ENCODE data around the gene LBX1. TPM values are rescaled to one million over a fixed set of nuclear protein-coding genes. Genes with fewer than 3 reads are reported as not detected.

The LBX1 gene
- total and polyA plus RNA-seq, 7 experiments from 2014 or later = not detected

DNA sequence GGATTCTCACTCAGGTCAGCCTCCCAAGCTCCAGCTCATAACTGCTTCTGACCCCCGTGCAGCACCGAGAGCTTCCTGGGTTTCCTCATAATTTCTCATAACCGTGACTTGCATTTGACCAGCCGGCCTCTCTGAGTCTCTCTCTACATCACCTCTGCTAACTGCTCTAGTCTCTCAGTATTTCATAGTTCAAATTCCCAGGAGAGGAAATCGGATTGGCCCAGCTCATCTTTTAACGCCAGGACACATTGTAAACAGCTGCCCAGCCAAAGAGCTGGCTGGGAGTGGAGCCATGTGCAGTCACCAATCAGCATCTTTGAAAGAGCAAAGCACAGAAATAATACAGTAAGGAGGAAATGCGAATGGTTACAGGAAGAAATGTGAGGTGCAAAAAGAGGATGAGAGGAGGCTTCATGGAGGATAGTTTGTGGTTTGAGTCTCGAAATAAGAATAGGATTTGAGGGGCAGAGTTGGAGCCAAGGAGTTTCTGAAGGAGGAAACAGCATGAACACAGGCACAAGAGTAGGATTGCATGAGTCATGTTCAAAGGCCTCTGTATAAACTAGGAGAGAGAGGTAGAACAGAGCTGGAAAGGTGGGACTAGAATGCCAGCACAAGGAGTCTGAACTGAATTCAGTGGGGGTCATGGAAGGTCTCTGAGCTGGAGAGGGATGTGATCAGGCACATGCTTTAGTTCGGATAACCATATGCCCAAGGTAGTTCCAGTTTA, 15.2 kb upstream of the LBX1 start:
- Histone ChIP-seq H3K4me1 (ENCODE audit: control insufficient read depth in 2 of 2, insufficient read depth in 2 of 2, low read length in 2 of 2) (no peaks in the 10 kb centered on the region), H3K27me3 (ENCODE audit: control insufficient read depth in 2 of 2, insufficient read depth in 2 of 2, low read length in 2 of 2) (peaks cover 3 to 6% of the 10 kb centered on the region in 2 donors), H3K4me3 (ENCODE audit: low read length) (no peak overlapping the region), H3K36me3 (ENCODE audit: control insufficient read depth in 2 of 3, insufficient read depth in 3 of 3, low read length in 3 of 3) (no peaks in the 10 kb centered on the region), H3K27ac (ENCODE audit: low read depth, low read length) (no peak overlapping the region), H3K9me3 (ENCODE audit: control insufficient read depth in 2 of 3, low read length in 3 of 3) (no peaks in the 10 kb centered on the region)
- H3K36me3 Mint-ChIP-seq = no peaks in the 10 kb centered on the region
- no peak for ATAC-seq
- peaks cover 0 to 3% (median 0%) of the 10 kb centered on the region in 7 donors for H3K4me1 Mint-ChIP-seq
- no peak overlapping the region for H3K27ac Mint-ChIP-seq
- H3K4me3 Mint-ChIP-seq = no peak overlapping the region
- H3K9me3 Mint-ChIP-seq = peaks cover 0 to 6% (median 0%) of the 10 kb centered on the region in 11 donors
- intact Hi-C loops (cut with micrococcal nuclease) = no loop called here
- CTCF ChIA-PET = no interaction called here
- no peak for DNase-seq
- POLR2A ChIA-PET = no interaction called here
- peaks cover 56 to 77% (median 61%) of the 10 kb centered on the region in 5 donors for H3K27me3 Mint-ChIP-seq

DNA sequence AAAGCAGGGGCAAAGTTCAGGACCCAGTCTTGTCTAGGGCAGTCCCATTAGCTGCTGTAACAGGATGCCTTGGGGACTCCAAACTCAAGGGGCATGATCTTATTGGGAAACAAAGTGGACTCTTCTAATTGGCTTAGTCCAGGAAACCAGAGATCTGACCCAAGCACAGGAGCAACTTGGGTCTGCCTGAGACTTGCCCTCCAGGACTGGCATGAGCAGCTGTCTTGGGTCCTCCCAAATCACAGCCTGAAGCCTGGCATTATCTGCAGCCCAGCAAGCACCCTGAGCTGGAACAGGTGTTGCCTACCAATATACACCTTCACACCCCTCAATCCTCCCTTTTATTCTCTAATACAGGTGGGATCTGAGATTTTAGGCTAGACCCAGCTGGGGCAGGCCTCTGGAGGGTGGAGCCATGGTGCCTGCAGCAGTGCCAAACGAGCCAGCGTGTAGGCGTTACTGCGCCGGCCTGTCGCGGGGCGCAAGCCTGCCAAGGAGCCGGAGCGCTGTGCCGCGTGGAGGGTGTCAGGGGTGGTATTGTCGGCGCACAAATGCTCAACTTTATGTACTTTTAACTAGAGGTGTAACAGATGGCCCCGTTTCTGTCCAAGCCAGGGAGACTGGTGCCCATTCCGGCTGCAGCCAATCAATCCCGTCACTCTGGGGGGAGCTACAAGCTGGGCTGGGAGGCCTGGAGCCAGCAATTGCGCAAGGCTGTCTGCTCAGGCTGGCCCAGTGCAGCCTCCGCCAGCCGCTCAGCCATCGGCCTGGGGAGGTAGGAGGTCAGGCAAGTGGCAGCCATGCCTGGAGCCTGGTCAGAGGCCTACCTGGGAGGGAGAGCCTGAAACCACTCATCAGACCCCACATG, 12.8 kb upstream of the LBX1 start:
- Histone ChIP-seq H3K4me3 (ENCODE audit: low read length) (no peak overlapping the region), H3K4me1 (ENCODE audit: control insufficient read depth in 2 of 2, insufficient read depth in 2 of 2, low read length in 2 of 2) (peaks cover 5 to 6% of the 10 kb centered on the region in 2 donors), H3K27me3 (ENCODE audit: control insufficient read depth in 2 of 2, insufficient read depth in 2 of 2, low read length in 2 of 2) (peaks cover 14 to 21% of the 10 kb centered on the region in 2 donors), H3K9me3 (ENCODE audit: control insufficient read depth in 2 of 3, low read length in 3 of 3) (no peaks in the 10 kb centered on the region), H3K36me3 (ENCODE audit: control insufficient read depth in 2 of 3, insufficient read depth in 3 of 3, low read length in 3 of 3) (no peaks in the 10 kb centered on the region), H3K27ac (ENCODE audit: low read depth, low read length) (no peak overlapping the region)
- CTCF ChIA-PET = no interaction called here
- Mint-ChIP-seq H3K4me1 (peaks cover 6 to 12% (median 10%) of the 10 kb centered on the region in 7 donors), H3K4me3 (no peak overlapping the region), H3K27me3 (peaks cover 73 to 81% (median 76%) of the 10 kb centered on the region in 5 donors), H3K27ac (no peak overlapping the region), H3K36me3 (no peaks in the 10 kb centered on the region), H3K9me3 (peaks cover 0 to 8% (median 0%) of the 10 kb centered on the region in 11 donors)
- ATAC-seq (no peak), DNase-seq (no peak)
- intact Hi-C loops (cut with micrococcal nuclease) = no loop called here
- POLR2A ChIA-PET = no interaction called here

DNA sequence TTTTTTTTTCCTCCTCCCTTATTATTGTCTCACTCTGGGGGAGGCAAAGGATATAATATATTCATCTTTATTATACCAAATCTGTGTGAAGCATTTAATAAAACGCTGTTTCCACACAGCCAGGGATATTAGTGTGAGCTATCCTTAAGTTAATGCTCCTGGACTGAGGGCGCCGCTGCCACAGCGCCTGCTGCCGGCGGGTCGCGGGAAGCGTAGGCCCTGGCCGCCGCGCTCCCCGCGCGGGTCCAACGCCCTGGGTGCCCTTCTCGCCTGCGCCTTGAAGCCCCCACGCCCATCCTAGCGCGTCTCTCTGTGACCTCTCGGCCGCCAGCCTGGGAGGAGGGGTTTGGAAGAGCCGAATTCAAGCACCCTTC, 9.5 kb upstream of the LBX1 start:
- peaks cover 15 to 36% of the 10 kb centered on the region in 2 donors for H3K27me3 ChIP-seq (ENCODE audit: control insufficient read depth in 2 of 2, insufficient read depth in 2 of 2, low read length in 2 of 2)
- H3K4me3 ChIP-seq (ENCODE audit: low read length) = no peak overlapping the region
- H3K27me3 Mint-ChIP-seq = peaks cover 74 to 80% (median 76%) of the 10 kb centered on the region in 5 donors
- DNase-seq (no peak), ATAC-seq (peak; percentile 55)
- H3K36me3 ChIP-seq (ENCODE audit: control insufficient read depth in 2 of 3, insufficient read depth in 3 of 3, low read length in 3 of 3) = no peaks in the 10 kb centered on the region
- no peak overlapping the region for H3K27ac Mint-ChIP-seq
- no peak overlapping the region for H3K4me3 Mint-ChIP-seq
- ChIA-PET CTCF (interaction anchor here (0.9 kb wide), 1 partner anchor 24 kb away, joined by 3 read pairs; no protein-coding TSS in a partner anchor), POLR2A (no interaction called here)
- no peaks in the 10 kb centered on the region for H3K36me3 Mint-ChIP-seq
- no peaks in the 10 kb centered on the region for H3K9me3 ChIP-seq (ENCODE audit: control insufficient read depth in 2 of 3, low read length in 3 of 3)
- no peak overlapping the region for H3K27ac ChIP-seq (ENCODE audit: low read depth, low read length)
- H3K4me1 Mint-ChIP-seq = peaks cover 9 to 24% (median 15%) of the 10 kb centered on the region in 7 donors
- H3K9me3 Mint-ChIP-seq = peaks cover 0 to 4% (median 0%) of the 10 kb centered on the region in 11 donors
- intact Hi-C loops (cut with micrococcal nuclease) = loop anchor here in 1 of 2 donors (2.0 kb wide), 1 partner anchor 24 kb away; no protein-coding TSS in a partner anchor
- peaks cover 6 to 16% of the 10 kb centered on the region in 2 donors for H3K4me1 ChIP-seq (ENCODE audit: control insufficient read depth in 2 of 2, insufficient read depth in 2 of 2, low read length in 2 of 2)

DNA sequence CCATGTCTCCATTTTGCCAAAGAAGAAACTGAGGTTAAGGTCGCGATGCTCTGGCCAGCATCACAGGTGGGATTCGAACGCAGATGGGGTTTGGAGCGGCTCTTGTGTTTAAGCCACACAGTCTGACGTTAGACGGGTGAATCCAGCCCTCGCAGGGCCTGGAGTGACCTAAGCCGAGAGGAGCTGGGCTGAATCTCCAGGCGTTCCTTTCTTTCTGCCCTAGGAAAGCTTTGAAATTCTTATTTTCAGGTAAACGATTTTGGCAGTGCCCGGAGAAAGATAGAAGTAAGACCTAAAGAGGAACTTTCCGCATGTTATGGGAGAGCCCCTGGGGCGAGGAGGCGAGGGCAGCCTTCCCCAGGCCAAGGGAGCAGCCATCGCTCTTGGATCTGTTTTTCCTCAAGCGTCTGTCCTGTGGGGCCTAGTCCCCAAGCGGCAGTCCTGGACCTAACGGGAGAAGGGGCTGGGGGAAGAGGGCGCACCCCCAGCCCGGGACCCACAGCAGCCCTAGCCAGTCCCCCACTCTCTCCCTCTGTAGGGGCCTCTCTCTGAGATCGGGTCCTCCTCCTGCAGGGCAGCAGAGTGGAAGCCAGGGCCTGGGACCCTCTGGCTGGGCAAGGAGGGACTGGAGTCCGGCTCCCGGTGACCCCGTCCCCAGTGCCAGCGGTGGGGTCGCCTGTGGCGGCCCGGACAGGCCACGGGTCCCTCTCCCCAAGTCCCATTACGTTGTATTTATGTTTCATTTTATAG, 8.9 kb upstream of the LBX1 start:
- Mint-ChIP-seq H3K4me1 (peaks cover 9 to 24% (median 15%) of the 10 kb centered on the region in 7 donors), H3K9me3 (peaks cover 0 to 4% (median 0%) of the 10 kb centered on the region in 11 donors), H3K27ac (no peak overlapping the region), H3K4me3 (peak overlapping the region in 7 of 10 donors; percentile 62 to 85 (median 75)), H3K27me3 (peaks cover 74 to 82% (median 76%) of the 10 kb centered on the region in 5 donors), H3K36me3 (no peaks in the 10 kb centered on the region)
- ATAC-seq (no peak), DNase-seq (no peak)
- H3K27ac ChIP-seq (ENCODE audit: low read depth, low read length) = no peak overlapping the region
- peaks cover 15 to 36% of the 10 kb centered on the region in 2 donors for H3K27me3 ChIP-seq (ENCODE audit: control insufficient read depth in 2 of 2, insufficient read depth in 2 of 2, low read length in 2 of 2)
- no peaks in the 10 kb centered on the region for H3K36me3 ChIP-seq (ENCODE audit: control insufficient read depth in 2 of 3, insufficient read depth in 3 of 3, low read length in 3 of 3)
- no peak overlapping the region for H3K4me3 ChIP-seq (ENCODE audit: low read length)
- intact Hi-C loops (cut with micrococcal nuclease) = loop anchor here in 1 of 2 donors (2.0 kb wide), 1 partner anchor 23 kb away; no protein-coding TSS in a partner anchor
- CTCF ChIA-PET = interaction anchor here (0.6 to 0.9 kb wide), 2 partner anchors 24 to 1791 kb away, joined by 3 to 6 read pairs; no protein-coding TSS in a partner anchor
- H3K4me1 ChIP-seq (ENCODE audit: control insufficient read depth in 2 of 2, insufficient read depth in 2 of 2, low read length in 2 of 2) = peaks cover 6 to 16% of the 10 kb centered on the region in 2 donors
- no peaks in the 10 kb centered on the region for H3K9me3 ChIP-seq (ENCODE audit: control insufficient read depth in 2 of 3, low read length in 3 of 3)
- POLR2A ChIA-PET = no interaction called here

DNA sequence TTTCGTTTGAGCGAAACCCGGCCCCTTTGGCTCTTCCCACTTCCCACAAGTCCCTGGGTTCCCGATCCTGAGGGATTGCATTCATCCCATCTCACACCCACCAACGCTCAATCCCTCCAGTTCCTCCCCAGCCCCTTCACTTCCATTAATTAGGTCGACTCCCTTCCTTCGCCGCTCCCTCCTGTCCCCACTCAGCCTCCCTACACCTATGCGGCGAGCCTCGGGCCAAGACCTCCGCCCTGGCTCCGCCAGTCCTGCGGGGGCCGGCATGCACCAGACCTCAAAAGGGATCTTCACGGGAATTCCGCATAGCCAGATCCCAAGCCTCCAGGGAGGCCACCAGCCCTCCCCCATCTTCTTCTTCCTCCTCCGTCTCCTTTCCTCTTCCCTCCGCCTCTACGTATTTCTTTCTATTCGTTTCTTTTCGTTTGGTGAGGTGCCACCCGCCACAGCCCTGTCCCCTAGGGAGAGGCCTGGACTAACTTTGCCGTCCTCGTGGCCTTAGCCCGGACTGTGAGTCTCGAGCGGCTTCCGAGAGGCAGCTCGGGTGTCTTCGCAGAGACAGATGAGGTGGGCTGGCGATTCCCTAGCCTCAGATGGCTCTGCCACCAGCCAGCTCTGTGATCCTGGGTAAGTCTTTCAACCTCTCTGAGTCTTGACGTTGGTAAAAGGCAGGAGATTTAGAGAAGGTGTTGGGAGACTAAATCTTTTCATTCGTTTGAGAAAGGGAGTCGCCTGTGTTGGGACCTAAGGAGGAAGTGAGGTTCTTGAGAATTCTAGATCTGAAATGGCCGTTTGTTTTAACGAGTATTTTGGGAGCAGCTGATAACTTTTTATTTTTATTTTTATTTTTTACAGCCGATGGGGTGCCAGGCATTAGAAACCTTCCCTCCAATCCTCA, 8.1 kb upstream of the LBX1 start:
- peak overlapping the region in 1 of 9 donors; percentile 54 for H3K27ac Mint-ChIP-seq
- no peak overlapping the region for H3K4me3 ChIP-seq (ENCODE audit: low read length)
- no peak overlapping the region for H3K27ac ChIP-seq (ENCODE audit: low read depth, low read length)
- no peaks in the 10 kb centered on the region for H3K9me3 ChIP-seq (ENCODE audit: control insufficient read depth in 2 of 3, low read length in 3 of 3)
- peak in 1 of 9 donors; percentile 18 for DNase-seq
- H3K4me3 Mint-ChIP-seq = peak overlapping the region in 9 of 10 donors; percentile 59 to 85 (median 70)
- peaks cover 6 to 16% of the 10 kb centered on the region in 2 donors for H3K4me1 ChIP-seq (ENCODE audit: control insufficient read depth in 2 of 2, insufficient read depth in 2 of 2, low read length in 2 of 2)
- peaks cover 9 to 24% (median 15%) of the 10 kb centered on the region in 7 donors for H3K4me1 Mint-ChIP-seq
- H3K9me3 Mint-ChIP-seq = peaks cover 0 to 4% (median 0%) of the 10 kb centered on the region in 11 donors
- H3K27me3 Mint-ChIP-seq = peaks cover 76 to 85% (median 79%) of the 10 kb centered on the region in 5 donors
- no peaks in the 10 kb centered on the region for H3K36me3 ChIP-seq (ENCODE audit: control insufficient read depth in 2 of 3, insufficient read depth in 3 of 3, low read length in 3 of 3)
- intact Hi-C loops (cut with micrococcal nuclease) = no loop called here
- ATAC-seq = no peak
- no peaks in the 10 kb centered on the region for H3K36me3 Mint-ChIP-seq
- ChIA-PET CTCF (interaction anchor here (0.6 kb wide), 1 partner anchor 1792 kb away, joined by 6 read pairs; no protein-coding TSS in a partner anchor), POLR2A (no interaction called here)
- peaks cover 18 to 38% of the 10 kb centered on the region in 2 donors for H3K27me3 ChIP-seq (ENCODE audit: control insufficient read depth in 2 of 2, insufficient read depth in 2 of 2, low read length in 2 of 2)

Data from naive thymus-derived CD4-positive, alpha-beta T cell (primary cell).